Astrocyte (in vitro differentiated cells and primary cell): ENCODE measurements around the gene SYNGR1.

ENCODE experiments used
- CTCF ChIP-seq: IDR thresholded peaks from 2 replicates; pipeline ENCODE4 v1.5.1; 2011; ENCODE audit warnings: low read depth, mild to moderate bottlenecking, inconsistent platforms, low read length, moderate library complexity; ENCODE audit not compliant: insufficient read depth
- EZH2 ChIP-seq: IDR thresholded peaks from 2 replicates; pipeline ENCODE4 v1.6.1; 2012; ENCODE audit warnings: mild to moderate bottlenecking, low read length, inconsistent platforms; ENCODE audit not compliant: insufficient read depth

- TF ChIP-seq EZH2, result no peak
- TF ChIP-seq CTCF, result no peak
These were observed 32.6 kb downstream of the SYNGR1 start for GRCh38 chr22:39382410-39382809.
